ENCODE data around the gene DNM3. TPM values are rescaled to one million over a fixed set of nuclear protein-coding genes. Genes with fewer than 3 reads are reported as not detected.

The DNM3 gene
- total RNA-seq, 1 donor from 2014 or later = 1.1 TPM

- Histone ChIP-seq H2AFZ (replicated peaks) (no peak overlapping the region), H3K27me3 (no peaks in the 10 kb centered on the region), H3K4me2 (no peak overlapping the region), H3K4me3 (no peak overlapping the region), H3K9ac (no peak overlapping the region), H3K79me2 (ENCODE audit: low read depth) (no peaks in the 10 kb centered on the region), H3F3A (ENCODE audit: low read depth) (no peaks in the 10 kb centered on the region), H3K9me3 (ENCODE audit: low read depth) (no peaks in the 10 kb centered on the region), H3K4me1 (no peaks in the 10 kb centered on the region), H4K20me1 (ENCODE audit: low read depth) (no peaks in the 10 kb centered on the region), H3K36me3 (no peaks in the 10 kb centered on the region), H3K27ac (no peak overlapping the region)
- H3K9me3 Mint-ChIP-seq = no peaks in the 10 kb centered on the region
- no peak overlapping the region for H3K27ac Mint-ChIP-seq
- no peaks in the 10 kb centered on the region for H3K4me1 Mint-ChIP-seq
- no peaks in the 10 kb centered on the region for H3K36me3 Mint-ChIP-seq
- no peak overlapping the region for H3K4me3 Mint-ChIP-seq
- no peak for DNase-seq (ENCODE audit: low spot score)
- TF ChIP-seq, protein P1, sequence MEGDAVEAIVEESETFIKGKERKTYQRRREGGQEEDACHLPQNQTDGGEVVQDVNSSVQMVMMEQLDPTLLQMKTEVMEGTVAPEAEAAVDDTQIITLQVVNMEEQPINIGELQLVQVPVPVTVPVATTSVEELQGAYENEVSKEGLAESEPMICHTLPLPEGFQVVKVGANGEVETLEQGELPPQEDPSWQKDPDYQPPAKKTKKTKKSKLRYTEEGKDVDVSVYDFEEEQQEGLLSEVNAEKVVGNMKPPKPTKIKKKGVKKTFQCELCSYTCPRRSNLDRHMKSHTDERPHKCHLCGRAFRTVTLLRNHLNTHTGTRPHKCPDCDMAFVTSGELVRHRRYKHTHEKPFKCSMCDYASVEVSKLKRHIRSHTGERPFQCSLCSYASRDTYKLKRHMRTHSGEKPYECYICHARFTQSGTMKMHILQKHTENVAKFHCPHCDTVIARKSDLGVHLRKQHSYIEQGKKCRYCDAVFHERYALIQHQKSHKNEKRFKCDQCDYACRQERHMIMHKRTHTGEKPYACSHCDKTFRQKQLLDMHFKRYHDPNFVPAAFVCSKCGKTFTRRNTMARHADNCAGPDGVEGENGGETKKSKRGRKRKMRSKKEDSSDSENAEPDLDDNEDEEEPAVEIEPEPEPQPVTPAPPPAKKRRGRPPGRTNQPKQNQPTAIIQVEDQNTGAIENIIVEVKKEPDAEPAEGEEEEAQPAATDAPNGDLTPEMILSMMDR (IDR thresholded peaks at IDR 0.05) = no peak
- TF ChIP-seq EZH2phosphoT487 (IDR thresholded peaks at IDR 0.05) (no peak), EZH2 (IDR thresholded peaks at IDR 0.05) (no peak)
- no peaks in the 10 kb centered on the region for H3K27me3 Mint-ChIP-seq (ENCODE audit: insufficient read depth, low read depth)
Observed at GRCh38 chr1:172292840-172293239, 451.5 kb downstream of the DNM3 start.

GRCh38 chr1:172293429-172293828 lies 452.1 kb downstream of the DNM3 start:
- Histone ChIP-seq H3K79me2 (ENCODE audit: low read depth) (no peaks in the 10 kb centered on the region), H3K27ac (no peak overlapping the region), H3K4me2 (no peak overlapping the region), H3K4me1 (no peaks in the 10 kb centered on the region), H4K20me1 (ENCODE audit: low read depth) (no peaks in the 10 kb centered on the region), H2AFZ (replicated peaks) (no peak overlapping the region), H3K27me3 (no peaks in the 10 kb centered on the region), H3K9me3 (ENCODE audit: low read depth) (no peaks in the 10 kb centered on the region), H3K4me3 (no peak overlapping the region), H3F3A (ENCODE audit: low read depth) (no peaks in the 10 kb centered on the region), H3K9ac (no peak overlapping the region), H3K36me3 (no peaks in the 10 kb centered on the region)
- DNase-seq (ENCODE audit: low spot score) = no peak
- H3K4me3 Mint-ChIP-seq = no peak overlapping the region
- no peaks in the 10 kb centered on the region for H3K9me3 Mint-ChIP-seq
- no peaks in the 10 kb centered on the region for H3K27me3 Mint-ChIP-seq (ENCODE audit: insufficient read depth, low read depth)
- no peak overlapping the region for H3K27ac Mint-ChIP-seq
- no peaks in the 10 kb centered on the region for H3K36me3 Mint-ChIP-seq
- no peak for TF ChIP-seq EZH2phosphoT487 (IDR thresholded peaks at IDR 0.05)
- TF ChIP-seq, protein P1 (IDR thresholded peaks at IDR 0.05) = no peak
- no peak for TF ChIP-seq EZH2 (IDR thresholded peaks at IDR 0.05)
- no peaks in the 10 kb centered on the region for H3K4me1 Mint-ChIP-seq

DNA sequence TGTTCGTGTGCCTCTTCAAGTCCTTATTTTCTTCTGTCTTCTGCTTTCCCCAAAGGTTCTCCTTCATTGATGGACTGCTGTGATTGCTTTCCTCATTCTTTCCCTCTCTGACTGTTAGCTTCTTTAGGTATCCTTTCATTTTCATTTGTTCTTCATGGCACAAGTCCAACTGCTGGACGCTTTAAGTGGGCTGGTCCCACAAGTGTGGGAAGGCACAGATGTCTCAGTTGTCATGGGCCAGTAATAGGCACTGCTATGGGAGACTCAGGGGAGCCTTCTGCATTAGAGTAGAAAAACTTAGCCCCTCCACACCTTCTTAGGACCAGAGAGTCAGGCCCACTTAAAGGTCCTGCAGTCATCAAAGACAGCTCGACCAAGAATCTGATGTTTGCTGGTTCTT lies 456.8 kb downstream of the DNM3 start:
- Mint-ChIP-seq H3K27ac (no peak overlapping the region), H3K4me3 (no peak overlapping the region), H3K27me3 (ENCODE audit: insufficient read depth, low read depth) (no peaks in the 10 kb centered on the region), H3K36me3 (no peaks in the 10 kb centered on the region), H3K9me3 (peaks cover 13% of the 10 kb centered on the region), H3K4me1 (no peaks in the 10 kb centered on the region)
- TF ChIP-seq, protein P1 (IDR thresholded peaks at IDR 0.05) = no peak
- TF ChIP-seq EZH2phosphoT487 (IDR thresholded peaks at IDR 0.05) = no peak
- TF ChIP-seq EZH2 (IDR thresholded peaks at IDR 0.05) = no peak
- no peak overlapping the region for H3K4me2 ChIP-seq
- H4K20me1 ChIP-seq (ENCODE audit: low read depth) = no peaks in the 10 kb centered on the region
- H3F3A ChIP-seq (ENCODE audit: low read depth) = no peaks in the 10 kb centered on the region
- H2AFZ ChIP-seq (replicated peaks) = no peak overlapping the region
- H3K4me1 ChIP-seq = no peaks in the 10 kb centered on the region
- H3K79me2 ChIP-seq (ENCODE audit: low read depth) = no peaks in the 10 kb centered on the region
- H3K27ac ChIP-seq = no peak overlapping the region
- H3K27me3 ChIP-seq = no peaks in the 10 kb centered on the region
- H3K9ac ChIP-seq = no peak overlapping the region
- no peak for DNase-seq (ENCODE audit: low spot score)
- H3K36me3 ChIP-seq = no peaks in the 10 kb centered on the region
- no peak overlapping the region for H3K4me3 ChIP-seq
- H3K9me3 ChIP-seq (ENCODE audit: low read depth) = no peaks in the 10 kb centered on the region

Data from neural progenitor cell (in vitro differentiated cells).